GM12878 (cell line): ENCODE measurements around the gene NFE2L2. TPM values are rescaled to one million over a fixed set of nuclear protein-coding genes. Genes with fewer than 3 reads are reported as not detected.

Experiments used
- ATAC-seq: fragments of 200-7000 bp; cut with Tn5 transposase; 3 replicates; pipeline ENCODE4 v1.9.1; 2020; ENCODE audit warnings: mild to moderate bottlenecking, moderate library complexity
- BruUV-seq: library from RNA; stranded (reverse); fragments of 400-500 nt; replicated peaks from 2 replicates; lab custom pipeline; 2021; lab: Mats Ljungman, UMichigan
- CTCF ChIA-PET: fragments of 300-600 bp; sonication (Branson Sonifier 250); formaldehyde crosslinking; extraction: SDS; loops from one replicate; lab custom pipeline; 2021; ENCODE audit warnings: inconsistent platforms; lab: Yijun Ruan, JAX
- POLR2A ChIA-PET: fragments of 350-600 bp; formaldehyde crosslinking; extraction: SDS; loops from one replicate; lab custom pipeline; 2021; ENCODE audit warnings: inconsistent platforms; lab: Charles Lee
- RAD21 ChIA-PET: fragments of 300-600 bp; sonication (Branson Sonifier 250); formaldehyde crosslinking; loops from one replicate; lab custom pipeline; 2023; ENCODE audit warnings: antibody characterized with exemption; ENCODE audit not compliant: unreplicated experiment; lab: Charles Lee
- SMC1A ChIA-PET: fragments of 300-600 bp; sonication (Branson Sonifier 250); formaldehyde crosslinking; loops from one replicate; lab custom pipeline; 2023; ENCODE audit not compliant: unreplicated experiment, uncharacterized antibody; lab: Charles Lee
- DNase-seq: peaks from one replicate; pipeline ENCODE4 v3.0.0-alpha.2; 2011; ENCODE audit warnings: low read depth, low spot score
- FAIRE-seq: peaks from 3 replicates; lab custom pipeline; 2011; peaks lifted over from hg19 to GRCh38; lab: Jason Lieb, UNC
- H2AFZ ChIP-seq: 2 replicates; pipeline ENCODE4 v1.6.0; 2011; ENCODE audit warnings: low read depth, low read length, control low read depth; ENCODE audit not compliant: control insufficient read depth
- H3K27ac ChIP-seq: 2 replicates; pipeline ENCODE4 v1.5.1; 2011; ENCODE audit warnings: control low read depth; ENCODE audit not compliant: control insufficient read depth, insufficient read depth
- H3K27me3 ChIP-seq, 2 experiments: replicated peaks in 1 of 2; 2 replicates each; pipeline versions ENCODE4 v1.6.0 to v1.6.1; 2011; ENCODE audit warnings: low read length in 1 of 2; ENCODE audit not compliant: control insufficient read depth in 2 of 2, insufficient read depth in 2 of 2
- H3K36me3 ChIP-seq, 2 experiments: 2 replicates each; pipeline ENCODE4 v1.5.1; 2011; ENCODE audit warnings: low read length in 1 of 2; ENCODE audit not compliant: control insufficient read depth in 2 of 2, insufficient read depth in 2 of 2
- H3K4me1 ChIP-seq: 2 replicates; pipeline ENCODE4 v1.6.1; 2011; ENCODE audit warnings: mild to moderate bottlenecking, low read length, moderate library complexity, mixed read lengths; ENCODE audit not compliant: control insufficient read depth, insufficient read depth
- H3K4me2 ChIP-seq: 2 replicates; pipeline ENCODE4 v1.6.0; 2011; ENCODE audit warnings: control low read depth; ENCODE audit not compliant: control insufficient read depth, insufficient read depth
- H3K4me3 ChIP-seq: fragments of 200-600 bp; sonication (generic); 2 replicates; pipeline ENCODE4 v1.5.1; 2016
- H3K79me2 ChIP-seq: 2 replicates; pipeline ENCODE4 v1.6.0; 2011; ENCODE audit warnings: low read length; ENCODE audit not compliant: control insufficient read depth, insufficient read depth
- H3K9ac ChIP-seq: 2 replicates; pipeline ENCODE4 v1.8.0; 2011; ENCODE audit warnings: low read length, control low read depth, mixed read lengths; ENCODE audit not compliant: control insufficient read depth, insufficient read depth
- H3K9me3 ChIP-seq: replicated peaks from 3 replicates; pipeline ENCODE4 v1.5.1; 2011; ENCODE audit warnings: mild to moderate bottlenecking, low read length; ENCODE audit not compliant: control insufficient read depth, insufficient read depth
- H4K20me1 ChIP-seq: 2 replicates; pipeline ENCODE4 v1.6.0; 2011; ENCODE audit not compliant: control insufficient read depth, insufficient read depth
- ASH2L ChIP-seq: fragments of 300-600, 200-600 bp; sonication (generic); IDR thresholded peaks from 2 replicates; pipeline ENCODE4 v1.6.1; 2017; ENCODE audit warnings: low read depth, mild to moderate bottlenecking, borderline replicate concordance
- EP300 ChIP-seq, 2 experiments: fragments of 150-350 bp in 1 of 2; IDR thresholded peaks; 2 replicates each; pipeline ENCODE4 v1.6.1; 2011 to 2012; ENCODE audit warnings: low read depth in 2 of 2, low read length in 2 of 2, borderline replicate concordance in 1 of 2, improper control_type of control experiment in 1 of 2, inconsistent platforms in 1 of 2; ENCODE audit not compliant: control insufficient read depth in 1 of 2
- LARP7 ChIP-seq: fragments of 450-650 bp; IDR thresholded peaks from 2 replicates; pipeline ENCODE4 v1.6.1; 2017; ENCODE audit warnings: mild to moderate bottlenecking
- NFYA ChIP-seq: IDR thresholded peaks from 2 replicates; pipeline ENCODE4 v1.6.1; 2011; ENCODE audit warnings: low read depth, mild to moderate bottlenecking, low read length, improper control_type of control experiment, borderline replicate concordance
- RBBP5 ChIP-seq: fragments of 200-600 bp; sonication (generic); conservative IDR thresholded peaks from 2 replicates; pipeline ENCODE4 v1.6.1; 2016
- WGBS: methylation state at CpG from one replicate; pipeline ENCODE4 v1.1.6; 2016; ENCODE audit warnings: low lambda C conversion rate; ENCODE audit not compliant: insufficient replicate concordance, insufficient coverage; ENCODE audit errors: missing lambda C conversion rate; 5-methylcytosine and 5-hydroxymethylcytosine counted together
- in situ Hi-C: fragments of 300-500 bp; cut with MboI; formaldehyde crosslinking; loops from 9 replicates; pipeline ENCODE4 v1.14.3; 2018; ENCODE audit warnings: mixed read lengths
- intact Hi-C: fragments of 100-400 bp; cut with micrococcal nuclease; formaldehyde crosslinking; loops from one replicate; pipeline ENCODE4 v1.14.2; 2022; ENCODE audit not compliant: unreplicated experiment
- polyA plus RNA-seq, 11 experiments: library from polyadenylated mRNA; depleted of rRNA in 4 of 11; unstranded in 6 of 11; stranded (reverse) in 5 of 11; fragments of >200 nt; fragmentation: Nextera tagmentation in 4 of 11; fragmentation: Illumina TruSeq in 1 of 11; extraction: Ambion mirVana in 4 of 11; extraction: Trizol in 1 of 11; gene quantifications; 1 replicate in 1 of 11; 2 replicates in 10 of 11; pipeline versions ENCODE4 v1.2.1 to v1.2.3, GENCODE V29; 2011 to 2016; ENCODE audit warnings: inconsistent platforms in 2 of 11, missing spikeins in 2 of 11, low read depth in 1 of 11
- total RNA-seq, 4 experiments: library from RNA; depleted of rRNA in 3 of 4; stranded (reverse); fragments of >200 nt in 3 of 4; fragmentation: Illumina TruSeq in 1 of 4; extraction: Trizol in 1 of 4; gene quantifications; 2 replicates each; pipeline versions ENCODE4 v1.2.1 to v1.2.3, GENCODE V29; 2013 to 2021
- TF ChIP-seq, protein P1 (sequence below): fragments of 450-650 bp; IDR thresholded peaks from 2 replicates; pipeline ENCODE4 v1.6.1; 2017; ENCODE audit warnings: mild to moderate bottlenecking, low read depth, inconsistent platforms; ENCODE audit not compliant: poor library complexity, severe bottlenecking
- TF ChIP-seq, protein P2 (sequence below): fragments of 150-350 bp; IDR thresholded peaks from 2 replicates; pipeline ENCODE4 v1.6.1; 2016; ENCODE audit warnings: low read depth, low read length

The NFE2L2 gene
- total and polyA plus RNA-seq, 10 of the 15 experiments (the other 5 are each of a cell fraction or from before 2014, with no cell fraction given): 18.4 to 69.8 (median 37.1) TPM

DNA sequence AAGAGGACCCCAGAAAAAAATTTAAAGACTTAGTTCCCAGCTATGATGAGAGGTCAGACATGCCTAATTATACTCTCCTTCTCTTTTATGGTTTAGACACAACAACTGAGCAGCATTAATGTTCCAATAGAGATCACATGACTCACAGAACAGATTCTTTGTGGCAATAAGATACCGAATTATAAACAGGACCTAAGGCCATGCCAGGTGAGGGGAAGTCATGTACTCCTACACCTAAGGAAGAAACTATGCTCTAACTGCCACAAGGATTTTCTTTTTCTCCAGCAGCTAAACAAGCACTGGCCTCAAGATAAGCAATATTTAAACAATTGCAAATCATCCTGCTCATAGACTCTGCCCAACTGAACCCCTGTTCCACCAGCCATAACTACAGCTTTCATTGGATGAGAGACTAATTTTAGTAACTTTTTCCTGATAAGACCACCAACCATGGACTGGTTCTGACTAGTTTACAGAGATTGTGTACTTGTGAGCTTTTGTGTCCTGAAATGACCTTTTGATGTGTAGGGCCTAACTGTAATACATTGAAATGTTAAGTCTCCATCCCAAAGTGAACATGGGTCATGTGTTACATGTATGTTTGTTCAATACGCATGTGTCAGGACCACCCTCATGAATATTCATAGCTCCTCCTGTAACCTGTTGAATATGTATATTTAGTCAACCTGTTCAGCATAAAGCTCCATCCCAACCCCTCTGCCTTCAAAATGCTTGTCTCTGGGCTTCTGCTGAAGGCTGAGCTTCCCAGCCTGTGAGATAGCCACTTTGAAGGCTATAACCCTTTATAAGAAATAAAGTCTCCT is 21.6 kb upstream of the NFE2L2 start (continued):
- TF ChIP-seq, protein P1, sequence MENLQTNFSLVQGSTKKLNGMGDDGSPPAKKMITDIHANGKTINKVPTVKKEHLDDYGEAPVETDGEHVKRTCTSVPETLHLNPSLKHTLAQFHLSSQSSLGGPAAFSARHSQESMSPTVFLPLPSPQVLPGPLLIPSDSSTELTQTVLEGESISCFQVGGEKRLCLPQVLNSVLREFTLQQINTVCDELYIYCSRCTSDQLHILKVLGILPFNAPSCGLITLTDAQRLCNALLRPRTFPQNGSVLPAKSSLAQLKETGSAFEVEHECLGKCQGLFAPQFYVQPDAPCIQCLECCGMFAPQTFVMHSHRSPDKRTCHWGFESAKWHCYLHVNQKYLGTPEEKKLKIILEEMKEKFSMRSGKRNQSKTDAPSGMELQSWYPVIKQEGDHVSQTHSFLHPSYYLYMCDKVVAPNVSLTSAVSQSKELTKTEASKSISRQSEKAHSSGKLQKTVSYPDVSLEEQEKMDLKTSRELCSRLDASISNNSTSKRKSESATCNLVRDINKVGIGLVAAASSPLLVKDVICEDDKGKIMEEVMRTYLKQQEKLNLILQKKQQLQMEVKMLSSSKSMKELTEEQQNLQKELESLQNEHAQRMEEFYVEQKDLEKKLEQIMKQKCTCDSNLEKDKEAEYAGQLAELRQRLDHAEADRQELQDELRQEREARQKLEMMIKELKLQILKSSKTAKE: no peak
- TF ChIP-seq, protein P2, sequence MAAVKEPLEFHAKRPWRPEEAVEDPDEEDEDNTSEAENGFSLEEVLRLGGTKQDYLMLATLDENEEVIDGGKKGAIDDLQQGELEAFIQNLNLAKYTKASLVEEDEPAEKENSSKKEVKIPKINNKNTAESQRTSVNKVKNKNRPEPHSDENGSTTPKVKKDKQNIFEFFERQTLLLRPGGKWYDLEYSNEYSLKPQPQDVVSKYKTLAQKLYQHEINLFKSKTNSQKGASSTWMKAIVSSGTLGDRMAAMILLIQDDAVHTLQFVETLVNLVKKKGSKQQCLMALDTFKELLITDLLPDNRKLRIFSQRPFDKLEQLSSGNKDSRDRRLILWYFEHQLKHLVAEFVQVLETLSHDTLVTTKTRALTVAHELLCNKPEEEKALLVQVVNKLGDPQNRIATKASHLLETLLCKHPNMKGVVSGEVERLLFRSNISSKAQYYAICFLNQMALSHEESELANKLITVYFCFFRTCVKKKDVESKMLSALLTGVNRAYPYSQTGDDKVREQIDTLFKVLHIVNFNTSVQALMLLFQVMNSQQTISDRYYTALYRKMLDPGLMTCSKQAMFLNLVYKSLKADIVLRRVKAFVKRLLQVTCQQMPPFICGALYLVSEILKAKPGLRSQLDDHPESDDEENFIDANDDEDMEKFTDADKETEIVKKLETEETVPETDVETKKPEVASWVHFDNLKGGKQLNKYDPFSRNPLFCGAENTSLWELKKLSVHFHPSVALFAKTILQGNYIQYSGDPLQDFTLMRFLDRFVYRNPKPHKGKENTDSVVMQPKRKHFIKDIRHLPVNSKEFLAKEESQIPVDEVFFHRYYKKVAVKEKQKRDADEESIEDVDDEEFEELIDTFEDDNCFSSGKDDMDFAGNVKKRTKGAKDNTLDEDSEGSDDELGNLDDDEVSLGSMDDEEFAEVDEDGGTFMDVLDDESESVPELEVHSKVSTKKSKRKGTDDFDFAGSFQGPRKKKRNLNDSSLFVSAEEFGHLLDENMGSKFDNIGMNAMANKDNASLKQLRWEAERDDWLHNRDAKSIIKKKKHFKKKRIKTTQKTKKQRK: no peak
- TF ChIP-seq LARP7 (no peak), NFYA (no peak)

DNA sequence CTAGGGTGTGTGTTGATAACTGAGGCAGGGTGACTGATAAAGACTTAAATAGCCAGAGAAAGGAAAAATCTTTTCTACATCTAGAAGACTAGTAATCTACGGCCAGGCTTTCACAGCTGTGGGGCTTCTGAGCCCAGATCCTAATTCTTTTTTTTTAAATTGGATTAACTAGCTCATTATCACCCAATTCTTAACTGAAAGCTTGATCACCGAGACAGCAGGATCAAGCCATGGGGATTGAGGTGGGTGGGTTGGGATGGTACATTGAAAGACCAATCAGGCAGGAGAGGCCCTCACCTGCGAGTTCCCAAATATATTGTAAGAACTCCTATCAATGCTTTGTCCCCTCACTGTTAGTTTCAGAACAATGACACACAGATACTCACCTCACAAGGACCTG is 20.0 kb upstream of the NFE2L2 start:
- in situ Hi-C loops: no loop called here
- peaks cover 20% of the 10 kb centered on the region for H3K4me1 ChIP-seq
- no peak for TF ChIP-seq EP300 (IDR thresholded peaks at IDR 0.05; ENCODE audit: borderline replicate concordance in 1 of 2, control insufficient read depth in 1 of 2, low read depth in 2 of 2, low read length in 2 of 2)
- no peak for TF ChIP-seq RBBP5
- TF ChIP-seq ASH2L: no peak
- TF ChIP-seq, all 136 proteins: peak for 0
- Histone ChIP-seq H4K20me1 (no peaks in the 10 kb centered on the region), H3K27me3 (no peaks in the 10 kb centered on the region), H3K36me3 (no peaks in the 10 kb centered on the region), H3K79me2 (no peaks in the 10 kb centered on the region), H3K4me3 (no peak overlapping the region), H2AFZ (no peak overlapping the region), H3K9me3 (no peaks in the 10 kb centered on the region), H3K4me2 (no peak overlapping the region), H3K27ac (no peak overlapping the region), H3K9ac (no peak overlapping the region)
- RAD21 ChIA-PET: interaction anchor here (0.6 to 5.8 kb wide), 3 partner anchors 21 to 123 kb away, joined by 3 to 52 read pairs (median 42); partner anchors contain the start of gene NFE2L2
- no TSS peak for BruUV-seq
- SMC1A ChIA-PET: interaction anchor here (1.7 to 9.1 kb wide), 4 partner anchors 10 to 120 kb away, joined by 5 to 94 read pairs (median 56); partner anchors contain the start of gene NFE2L2
- POLR2A ChIA-PET: interaction anchor here (6.0 kb wide), 1 partner anchor 21 kb away, joined by 76 read pairs; the partner anchor contains the start of gene NFE2L2
- WGBS: 98% methylated on average over 3 of the region's 3 CpGs
- DNase-seq (no peak), ATAC-seq (no peak), FAIRE-seq (no peak)
- intact Hi-C loops: no loop called here
- CTCF ChIA-PET: interaction anchor here (2.2 to 6.8 kb wide), 3 partner anchors 12 to 20 kb away, joined by 7 to 95 read pairs (median 10); partner anchors contain the start of gene NFE2L2
